ENCODE results near the gene ULBP3.
"Not testable (repeated sequence)": the region's sequence is repeated elsewhere in the genome, so short reads cannot be mapped to it uniquely, and the experiment has no call there.

The ULBP3 gene

DNA sequence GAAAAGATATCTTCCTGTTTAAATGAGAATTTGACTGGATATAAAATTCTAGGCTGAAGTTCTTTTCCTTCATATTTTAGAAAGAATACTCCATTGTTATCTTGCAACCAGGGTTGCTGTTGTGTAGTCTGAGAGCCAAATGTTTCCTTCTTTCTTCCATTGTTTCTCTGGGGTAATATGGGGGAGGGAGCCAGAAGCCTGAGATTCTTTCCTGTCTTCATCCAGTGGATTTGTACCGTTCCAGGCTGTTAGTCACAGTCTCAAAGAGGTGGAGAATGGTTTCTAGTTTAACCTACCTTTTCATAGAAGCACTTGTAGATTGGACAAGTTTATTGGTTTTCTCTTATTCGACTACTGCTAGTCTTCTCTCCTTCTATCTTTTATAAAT lies 6.1 kb upstream of the ULBP3 start:
- DNase-seq = no peak

- not testable (repeated sequence) for DNase-seq
Measured at GRCh38 chr6:150074396-150075033, 5.6 kb upstream of the ULBP3 start.

- no peak for DNase-seq
Measured at GRCh38 chr6:150072201-150072600, 3.3 kb upstream of the ULBP3 start.

DNA sequence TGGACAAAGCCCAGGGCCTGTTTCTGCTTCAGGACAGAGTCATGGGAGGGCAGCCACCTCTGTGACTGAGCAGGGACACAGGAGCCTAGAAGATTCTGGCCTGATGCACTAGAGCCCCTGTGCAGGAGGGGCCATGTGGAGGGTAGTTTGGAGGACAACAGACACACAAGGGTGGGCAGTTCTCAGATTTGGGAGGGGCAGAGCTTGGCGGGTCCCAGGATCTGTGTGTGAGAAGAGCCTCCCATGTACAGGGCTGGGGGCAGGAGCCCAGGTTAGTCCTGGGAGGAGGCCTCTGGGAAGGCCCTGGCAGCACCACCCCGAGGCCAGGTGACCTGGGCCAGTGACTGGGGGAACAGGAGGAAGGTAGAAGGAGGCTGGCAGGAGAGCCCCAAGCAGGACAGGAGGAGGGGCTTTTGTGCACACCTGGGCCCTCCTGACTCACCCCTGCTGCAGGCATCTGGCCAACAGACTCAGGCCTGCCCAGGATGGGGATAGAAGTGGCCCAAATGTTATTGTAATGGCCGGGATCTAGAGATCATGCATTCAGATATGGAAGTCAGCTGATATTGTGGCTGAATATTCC lies 1.4 kb upstream of the ULBP3 start:
- DNase-seq = no peak

GRCh38 chr6:150069706-150070105 lies 785 bp upstream of the ULBP3 start:
- no peak for DNase-seq

DNA sequence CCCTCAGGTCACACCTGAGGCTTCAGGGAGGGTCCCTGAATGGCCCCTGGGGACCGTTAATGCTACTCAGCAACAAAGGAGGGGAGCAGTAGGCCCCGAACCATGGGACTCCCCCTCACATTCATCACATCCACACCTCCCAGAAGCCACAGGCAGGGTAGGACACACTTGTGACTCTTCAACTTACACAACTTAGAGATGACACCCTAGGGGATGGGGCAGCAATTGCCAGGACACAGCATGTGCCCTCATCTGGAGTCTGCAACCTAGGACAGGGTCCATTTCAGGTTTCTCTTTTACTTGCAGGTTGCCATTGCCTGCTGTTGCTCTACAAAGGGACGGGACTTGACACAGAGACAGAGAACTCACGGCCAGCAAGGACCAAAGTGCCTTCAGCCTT lies 770 bp downstream of the ULBP3 start:
- no peak for DNase-seq

DNA sequence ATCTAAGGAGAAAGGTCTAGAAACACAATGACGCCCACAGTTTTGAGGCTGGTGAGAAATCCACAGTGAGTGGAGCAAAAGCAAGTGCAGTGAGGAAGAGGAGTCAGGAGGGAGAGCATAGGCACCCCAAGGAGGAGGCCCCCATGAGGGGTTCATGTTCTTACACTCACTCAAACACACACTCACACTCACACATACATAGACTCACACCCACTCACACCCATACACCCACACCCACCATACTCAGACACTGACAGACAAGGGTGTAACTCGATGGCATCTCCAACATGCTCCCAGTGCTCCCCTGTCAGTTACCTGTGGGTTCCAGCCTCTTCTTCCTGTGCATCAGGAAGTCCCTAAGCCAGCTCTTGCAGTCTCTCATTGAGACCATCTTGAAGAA lies 3.8 kb downstream of the ULBP3 start:
- DNase-seq = no peak

DNA sequence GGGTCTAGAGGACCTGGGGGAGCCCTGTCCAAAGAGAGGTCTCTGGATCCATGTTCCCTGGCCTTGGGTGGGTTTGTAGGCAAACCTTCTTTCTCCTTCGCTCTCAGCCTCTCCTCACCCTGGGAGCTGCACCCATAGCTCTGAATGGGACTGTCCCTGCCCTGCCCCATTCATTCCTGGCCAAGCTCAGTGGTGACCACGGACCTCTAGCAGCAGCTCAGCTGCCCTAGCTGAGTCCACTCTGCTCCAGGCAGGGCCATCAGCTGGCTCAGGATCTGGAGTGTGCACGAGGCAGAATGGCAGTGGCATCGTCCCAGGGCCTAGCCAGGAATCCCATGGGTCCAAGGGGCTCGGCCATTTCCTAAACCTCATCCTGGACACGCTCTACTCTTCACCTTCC lies 5.3 kb downstream of the ULBP3 start:
- DNase-seq = no peak

DNA sequence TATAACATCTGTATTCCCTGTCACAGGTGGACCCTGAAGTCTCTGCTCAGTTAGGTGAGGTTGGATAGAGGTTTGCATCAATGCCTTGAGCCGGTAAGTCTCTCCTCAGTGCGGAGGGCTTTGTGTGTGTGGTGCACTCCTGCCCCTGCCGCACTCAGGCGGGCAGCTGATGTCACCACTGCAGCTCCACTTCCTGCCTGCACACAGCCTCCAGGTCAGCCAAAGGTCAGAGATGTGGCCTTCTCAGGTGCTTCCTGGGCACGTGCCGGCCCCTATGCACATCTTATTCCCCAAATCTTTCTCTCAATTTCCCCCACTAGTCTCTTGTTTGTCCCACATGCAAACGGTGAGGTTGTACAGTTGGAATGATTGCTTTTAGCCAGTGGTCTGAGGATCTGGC lies 8.9 kb downstream of the ULBP3 start:
- not testable (repeated sequence) for DNase-seq

- DNase-seq = no peak
Measured at GRCh38 chr6:150058986-150059385, 9.9 kb downstream of the ULBP3 start.

DNA sequence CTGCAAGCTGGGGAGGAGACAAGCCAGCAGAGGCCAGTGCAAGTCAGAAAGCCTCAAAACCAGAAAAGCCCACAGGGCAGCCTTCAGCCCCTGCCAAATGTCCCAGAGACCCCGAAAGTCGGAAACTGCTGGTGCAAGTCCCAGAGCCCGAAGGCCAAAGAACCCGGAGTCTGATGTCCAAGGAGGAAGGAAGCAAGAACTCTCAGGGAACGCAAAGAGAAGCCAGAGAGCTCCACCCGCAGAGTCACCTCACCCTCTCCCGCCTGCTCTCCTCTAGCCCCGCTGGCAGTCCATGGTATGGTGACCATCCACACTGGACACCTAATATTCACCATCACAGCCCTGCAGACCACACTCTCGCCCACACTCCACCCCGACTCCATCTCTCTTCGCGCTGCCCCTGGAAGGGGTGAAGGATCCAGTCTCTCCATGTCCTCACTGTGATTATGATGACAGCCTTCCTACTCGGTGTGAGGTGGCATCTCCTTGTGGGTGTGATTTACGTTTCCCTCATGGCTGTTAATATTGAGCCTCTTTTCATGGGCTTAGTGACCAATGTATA lies 10.6 kb downstream of the ULBP3 start:
- DNase-seq = no peak

DNA sequence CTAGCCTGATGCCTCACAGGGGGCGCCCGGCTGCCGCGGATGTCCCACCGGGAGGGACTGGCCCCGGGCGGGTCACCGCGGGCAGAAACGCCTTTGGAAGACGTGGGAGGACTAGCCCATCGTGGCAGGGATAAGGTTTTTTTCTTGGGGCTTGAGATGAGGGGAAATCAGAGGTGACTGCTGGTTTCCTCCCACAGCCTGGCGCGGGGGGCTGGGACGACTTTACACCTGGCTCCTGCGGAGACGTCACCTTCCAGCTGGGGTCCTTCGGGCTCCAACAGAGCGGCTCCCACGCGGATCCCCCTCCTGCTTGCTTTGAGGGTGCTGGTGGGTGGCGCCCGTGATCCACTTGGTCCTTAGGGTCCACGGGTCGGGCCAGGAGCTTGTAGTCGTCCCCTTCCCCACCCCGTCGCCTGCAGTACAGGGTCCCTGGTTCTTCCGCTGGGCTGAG lies 11.4 kb downstream of the ULBP3 start:
- DNase-seq = no peak

- no peak for DNase-seq
Measured at GRCh38 chr6:150056916-150057315, 12.0 kb downstream of the ULBP3 start.

DNA sequence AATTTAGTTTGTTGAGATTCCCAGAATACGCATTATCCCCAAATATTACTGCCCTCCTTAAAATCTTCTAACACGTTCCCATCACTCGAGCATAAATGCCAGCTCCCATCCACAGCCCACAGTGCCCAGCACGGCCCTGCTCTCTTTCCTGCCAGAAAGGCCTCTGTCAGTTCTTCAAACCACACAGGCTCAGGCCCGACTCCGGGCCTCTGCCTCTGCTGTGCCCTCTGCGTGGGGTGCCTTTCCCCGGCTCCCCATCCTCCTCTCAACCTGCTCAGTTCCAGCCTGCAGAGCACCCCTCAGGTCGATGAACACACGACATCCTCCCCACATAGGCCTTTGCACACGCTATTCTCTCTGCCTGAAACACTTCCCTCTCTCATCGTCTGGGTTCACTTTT lies 12.8 kb downstream of the ULBP3 start:
- DNase-seq = no peak

DNA sequence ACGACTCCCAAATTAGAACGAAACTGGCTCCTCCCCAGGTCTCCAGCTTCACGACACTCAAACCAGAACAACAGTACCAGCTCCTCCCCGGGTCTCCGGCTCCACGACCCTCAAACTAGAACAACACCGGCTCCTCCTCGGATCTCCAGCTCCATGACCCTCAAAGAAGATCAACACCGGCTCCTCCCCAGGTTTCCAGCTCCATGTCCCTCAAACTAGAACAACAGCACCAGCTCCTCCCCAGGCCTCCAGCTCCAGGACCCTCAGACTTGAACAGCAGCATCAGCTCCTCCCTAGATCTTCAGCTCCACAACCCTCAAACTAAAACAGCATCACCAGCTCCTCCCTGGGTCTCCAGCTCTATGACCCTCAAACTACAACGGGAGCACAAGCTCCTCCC lies 13.8 kb downstream of the ULBP3 start:
- DNase-seq = no peak

DNA sequence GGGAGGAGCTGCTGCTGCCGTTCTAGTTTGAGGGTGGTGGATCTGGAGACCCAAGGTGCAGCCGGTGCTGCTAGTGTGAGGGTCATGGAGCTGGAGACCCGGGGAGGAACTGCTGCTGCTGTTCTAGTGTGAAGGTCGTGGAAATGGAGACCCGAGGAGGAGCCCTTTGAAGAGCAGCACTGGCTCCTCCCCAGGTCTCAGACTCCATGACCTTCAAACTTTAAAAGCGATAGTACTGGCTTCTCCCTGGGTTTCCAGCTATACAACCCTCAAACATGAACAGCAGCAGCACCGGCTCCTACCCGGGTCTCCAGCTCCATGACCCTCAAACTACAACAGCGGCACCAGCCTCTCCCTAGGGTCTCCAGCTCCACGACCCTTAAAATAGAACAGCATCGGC lies 15.5 kb downstream of the ULBP3 start:
- no peak for DNase-seq

DNA sequence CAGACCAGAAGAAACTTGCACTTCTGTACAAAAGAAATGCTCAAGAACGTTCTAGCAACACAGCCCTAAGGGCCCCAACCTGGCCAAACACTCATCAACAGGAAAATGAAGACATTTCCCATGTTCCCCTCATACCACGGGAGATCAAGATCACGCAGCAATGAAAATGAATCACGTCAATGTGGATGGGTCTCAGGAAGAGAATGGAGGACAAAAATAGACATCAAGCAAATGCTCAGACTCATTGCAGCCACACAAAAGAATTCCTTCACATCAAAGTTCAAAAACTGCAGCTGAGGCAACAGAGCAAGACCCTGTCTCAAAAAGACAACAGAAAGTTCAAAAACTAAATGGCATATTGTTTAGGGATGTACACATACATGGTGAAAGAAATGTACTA lies 18.1 kb downstream of the ULBP3 start:
- DNase-seq = no peak

GRCh38 chr6:150048099-150048498 lies 20.8 kb downstream of the ULBP3 start:
- no peak for DNase-seq

DNA sequence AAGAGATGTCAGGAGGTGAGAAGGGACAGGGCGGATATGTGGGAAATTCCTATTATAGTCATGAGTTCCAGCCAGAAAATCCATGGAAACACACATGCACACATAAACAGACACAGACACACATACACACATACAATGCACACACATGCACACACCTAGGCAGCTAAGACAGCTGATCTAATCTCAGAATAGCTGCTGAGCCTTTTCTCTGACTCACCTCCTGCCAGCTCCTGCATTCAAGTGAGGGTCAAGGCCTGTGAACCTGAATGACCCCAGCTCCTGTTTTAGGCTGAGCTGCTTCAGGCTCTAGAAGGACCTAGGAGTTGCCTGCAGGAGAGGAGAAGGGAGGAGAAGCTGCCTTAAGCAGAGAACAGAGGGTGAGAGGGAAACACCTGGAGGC lies 22.0 kb downstream of the ULBP3 start:
- no peak for DNase-seq

DNA sequence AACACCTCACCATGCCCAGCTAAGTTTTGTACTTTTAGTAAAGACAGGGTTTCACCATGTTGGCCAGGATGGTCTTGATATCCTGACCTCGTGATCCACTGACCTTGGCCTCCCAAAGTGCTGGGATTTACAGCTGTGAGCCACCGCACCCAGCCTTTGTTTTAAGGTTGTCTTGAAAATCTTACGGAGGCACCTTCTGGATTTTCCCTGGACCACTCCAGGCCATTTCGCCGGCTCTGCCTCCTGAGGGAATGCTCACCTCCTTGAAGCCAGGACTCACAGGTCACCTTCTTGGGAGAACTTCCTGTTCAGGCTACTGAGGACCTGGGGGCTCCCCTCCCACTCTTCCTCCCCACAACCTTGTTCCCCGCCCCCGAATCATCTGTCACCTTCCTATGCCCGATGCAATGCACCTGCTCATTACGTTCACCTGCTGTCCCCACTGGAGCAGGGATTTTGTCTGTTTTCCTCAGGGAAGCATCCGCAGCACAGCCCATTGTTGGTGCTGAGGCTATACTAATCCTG lies 24.2 kb downstream of the ULBP3 start:
- DNase-seq = no peak

DNA sequence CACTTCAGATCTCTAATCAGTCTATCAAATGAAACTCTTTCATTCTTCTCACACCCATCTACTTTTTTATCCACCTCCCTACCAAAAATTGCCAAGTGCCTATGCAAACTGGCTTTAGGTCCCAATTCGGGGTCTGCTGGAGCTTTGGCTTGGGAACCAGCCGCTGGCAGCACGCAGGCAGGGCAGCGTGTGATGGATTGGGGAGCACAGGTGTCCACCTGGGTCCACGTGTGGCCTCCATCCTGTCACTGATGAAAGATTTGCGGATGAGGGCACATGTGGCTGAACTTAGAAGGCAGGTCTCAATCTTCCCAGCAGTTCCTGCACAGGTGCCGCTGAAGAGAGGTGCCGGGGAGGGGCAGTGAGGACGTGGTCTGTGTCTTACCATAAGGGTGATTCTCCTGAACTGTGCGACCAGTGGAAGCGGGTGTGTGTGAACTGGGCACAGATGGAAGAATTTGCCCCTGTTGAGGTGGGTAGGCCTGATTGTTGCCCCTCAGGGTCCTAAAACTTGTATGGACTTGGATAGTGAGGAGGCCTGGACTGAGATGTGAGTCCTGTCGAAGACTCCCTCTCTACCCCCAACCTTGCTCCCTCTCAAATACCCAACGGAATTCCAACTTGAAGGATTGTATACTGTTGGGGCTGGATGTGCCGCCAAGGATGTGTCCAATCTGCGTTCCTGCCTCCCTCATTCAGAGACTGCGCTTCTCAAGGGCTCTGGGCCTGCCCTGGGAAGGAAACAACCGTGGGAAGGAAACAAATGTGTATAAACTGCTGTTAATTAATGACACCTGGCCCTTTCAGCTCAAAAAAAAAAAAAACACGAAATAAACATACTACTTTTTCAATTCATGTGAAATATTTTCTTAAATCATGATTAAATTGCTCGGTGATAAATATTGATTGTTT lies 25.2 kb downstream of the ULBP3 start:
- no peak for DNase-seq

GRCh38 chr6:150043096-150043495 lies 25.8 kb downstream of the ULBP3 start:
- DNase-seq = no peak

All from central memory CD4-positive, alpha-beta T cell (primary cell).